ENCODE measurements around the gene TRIM54. TPM values are rescaled to one million over a fixed set of nuclear protein-coding genes. Genes with fewer than 3 reads are reported as not detected.
"Not testable (repeated sequence)": the region's sequence is repeated elsewhere in the genome, so short reads cannot be mapped to it uniquely, and the experiment has no call there.

Gene TRIM54
- total RNA-seq, 1 donor from 2014 or later, result 285 TPM

GRCh38 chr2:27271631-27272340 is 10.4 kb upstream of the TRIM54 start:
- H3K27ac ChIP-seq (replicated peaks), result peak overlapping the region; percentile 86
- no peak overlapping the region for H3K4me3 ChIP-seq
- DNase-seq, result no peak
- peaks cover 20% of the 10 kb centered on the region for H3K27me3 ChIP-seq (ENCODE audit: low read depth)
- TF ChIP-seq CTCF (IDR thresholded peaks at IDR 0.05; ENCODE audit: borderline replicate concordance), result no peak
- intact Hi-C loops (cut with micrococcal nuclease), result no loop called here
- H3K4me1 ChIP-seq, result peaks cover 46% of the 10 kb centered on the region
- H3K36me3 ChIP-seq, result no peaks in the 10 kb centered on the region
- H3K9me3 ChIP-seq (replicated peaks), result no peaks in the 10 kb centered on the region

GRCh38 chr2:27272537-27273522 is 9.4 kb upstream of the TRIM54 start:
- Histone ChIP-seq H3K4me1 (peaks cover 46% of the 10 kb centered on the region), H3K27ac (replicated peaks) (peak overlapping the region; percentile 86), H3K27me3 (ENCODE audit: low read depth) (peaks cover 15% of the 10 kb centered on the region)
- H3K4me3 ChIP-seq; DNase-seq; H3K9me3 ChIP-seq (replicated peaks); intact Hi-C loops (cut with micrococcal nuclease); H3K36me3 ChIP-seq: not testable (repeated sequence)

GRCh38 chr2:27275211-27276150 is 6.7 kb upstream of the TRIM54 start, which contains the start of gene DNAJC5G:
DNAJC5G (plus strand) TSS chr2:27275433; CDS start chr2:27276729, 1,296 bp downstream.
- H3K27ac ChIP-seq (replicated peaks), result peak within 1 kb of the TSS; percentile 86
- intact Hi-C loops (cut with micrococcal nuclease), result no loop called here
- no peak for DNase-seq
- no peaks in the 10 kb centered on the region for H3K9me3 ChIP-seq (replicated peaks)
- TF ChIP-seq CTCF (IDR thresholded peaks at IDR 0.05; ENCODE audit: borderline replicate concordance), result no peak
- peaks cover 8% of the 10 kb centered on the region for H3K27me3 ChIP-seq (ENCODE audit: low read depth)
- no peak within 1 kb of the TSS for H3K4me3 ChIP-seq
- peaks cover 46% of the 10 kb centered on the region for H3K4me1 ChIP-seq
- no peaks in the 10 kb centered on the region for H3K36me3 ChIP-seq

- no peak for TF ChIP-seq CTCF (IDR thresholded peaks at IDR 0.05; ENCODE audit: borderline replicate concordance)
- intact Hi-C loops (cut with micrococcal nuclease), result no loop called here
- no peak overlapping the region for H3K4me3 ChIP-seq
- DNase-seq, result no peak
- peaks cover 24% of the 10 kb centered on the region for H3K27me3 ChIP-seq (ENCODE audit: low read depth)
- H3K4me1 ChIP-seq, result peaks cover 38% of the 10 kb centered on the region
- H3K27ac ChIP-seq (replicated peaks), result no peak overlapping the region
- H3K36me3 ChIP-seq, result no peaks in the 10 kb centered on the region
- H3K9me3 ChIP-seq (replicated peaks), result no peaks in the 10 kb centered on the region
Observed at GRCh38 chr2:27278010-27278409, 4.2 kb upstream of the TRIM54 start.

- intact Hi-C loops (cut with micrococcal nuclease), result no loop called here
- no peak for TF ChIP-seq CTCF (IDR thresholded peaks at IDR 0.05; ENCODE audit: borderline replicate concordance)
- H3K36me3 ChIP-seq, result no peaks in the 10 kb centered on the region
- peak overlapping the region; percentile 93 for H3K27ac ChIP-seq (replicated peaks)
- no peak overlapping the region for H3K4me3 ChIP-seq
- DNase-seq, result no peak
- peaks cover 32% of the 10 kb centered on the region for H3K27me3 ChIP-seq (ENCODE audit: low read depth)
- H3K4me1 ChIP-seq, result peaks cover 22% of the 10 kb centered on the region
- no peaks in the 10 kb centered on the region for H3K9me3 ChIP-seq (replicated peaks)
Observed at GRCh38 chr2:27280826-27281225, 1.4 kb upstream of the TRIM54 start.

Data from left ventricle myocardium inferior (tissue), 1 donor.